ENCODE measurements around the gene NDUFV2. TPM values are rescaled to one million over a fixed set of nuclear protein-coding genes. Genes with fewer than 3 reads are reported as not detected.
A peak's percentile ranks its signal among the peaks of the same experiment; 100 is the strongest.

The NDUFV2 gene
- total RNA-seq, 1 experiment from 2014 or later: 139 TPM

- peak; percentile 86 for DNase-seq
- no peaks in the 10 kb centered on the region for H3K9me2 ChIP-seq (replicated peaks; ENCODE audit: insufficient read depth, low read length)
- H4K20me1 ChIP-seq (ENCODE audit: insufficient read depth, low read depth, low read length): peaks cover 34% of the 10 kb centered on the region
- H3K4me2 ChIP-seq (ENCODE audit: low read depth, low read length, poor library complexity, severe bottlenecking): peak overlapping the region; percentile 77
- H2AFZ ChIP-seq (ENCODE audit: low read length): peak overlapping the region; percentile 59
- H3K36me3 ChIP-seq (ENCODE audit: insufficient read depth, low read length): peaks cover 10% of the 10 kb centered on the region; the same call in 1 of the 2 replicates
- peaks cover 53% of the 10 kb centered on the region for H3K79me2 ChIP-seq (ENCODE audit: low read length)
- H3K4me1 ChIP-seq (ENCODE audit: low read length): peaks cover 66% of the 10 kb centered on the region
- H3K27me3 ChIP-seq (ENCODE audit: low read length): no peaks in the 10 kb centered on the region
- H3K9me3 ChIP-seq (ENCODE audit: low read length): no peaks in the 10 kb centered on the region
- H3K4me3 ChIP-seq (ENCODE audit: low read length): peak overlapping the region; percentile 77
- H3K27ac ChIP-seq (ENCODE audit: low read length): peak overlapping the region; percentile 83
- H3K9ac ChIP-seq (ENCODE audit: low read length): peak overlapping the region; percentile 76
Measured at GRCh38 chr18:9137168-9138066, 34.9 kb downstream of the NDUFV2 start.

- peak overlapping the region; percentile 70 for H3K9ac ChIP-seq (ENCODE audit: low read length)
- H3K27ac ChIP-seq (ENCODE audit: low read length): no peak overlapping the region
- no peaks in the 10 kb centered on the region for H3K27me3 ChIP-seq (ENCODE audit: low read length)
- H3K9me3 ChIP-seq (ENCODE audit: low read length): no peaks in the 10 kb centered on the region
- peaks cover 48% of the 10 kb centered on the region for H3K4me1 ChIP-seq (ENCODE audit: low read length)
- peaks cover 2% of the 10 kb centered on the region; the same call in 1 of the 2 replicates for H3K36me3 ChIP-seq (ENCODE audit: insufficient read depth, low read length)
- peak; percentile 38 for DNase-seq
- H2AFZ ChIP-seq (ENCODE audit: low read length): no peak overlapping the region
- peaks cover 69% of the 10 kb centered on the region for H3K79me2 ChIP-seq (ENCODE audit: low read length)
- peaks cover 33% of the 10 kb centered on the region for H4K20me1 ChIP-seq (ENCODE audit: insufficient read depth, low read depth, low read length)
- H3K4me2 ChIP-seq (ENCODE audit: low read depth, low read length, poor library complexity, severe bottlenecking): peak overlapping the region; percentile 77
- H3K4me3 ChIP-seq (ENCODE audit: low read length): peak overlapping the region; percentile 73
- no peaks in the 10 kb centered on the region for H3K9me2 ChIP-seq (replicated peaks; ENCODE audit: insufficient read depth, low read length)
Measured at GRCh38 chr18:9139400-9140039, 37.0 kb downstream of the NDUFV2 start.

GRCh38 chr18:9140381-9140780 is 37.9 kb downstream of the NDUFV2 start:
- Histone ChIP-seq H2AFZ (ENCODE audit: low read length) (no peak overlapping the region), H3K9me2 (replicated peaks; ENCODE audit: insufficient read depth, low read length) (no peaks in the 10 kb centered on the region), H3K4me3 (ENCODE audit: low read length) (peak overlapping the region; percentile 73), H3K4me1 (ENCODE audit: low read length) (peaks cover 44% of the 10 kb centered on the region), H4K20me1 (ENCODE audit: insufficient read depth, low read depth, low read length) (peaks cover 37% of the 10 kb centered on the region), H3K79me2 (ENCODE audit: low read length) (peaks cover 76% of the 10 kb centered on the region), H3K36me3 (ENCODE audit: insufficient read depth, low read length) (no peaks in the 10 kb centered on the region), H3K9me3 (ENCODE audit: low read length) (no peaks in the 10 kb centered on the region), H3K4me2 (ENCODE audit: low read depth, low read length, poor library complexity, severe bottlenecking) (peak overlapping the region; percentile 77), H3K27ac (ENCODE audit: low read length) (no peak overlapping the region), H3K27me3 (ENCODE audit: low read length) (no peaks in the 10 kb centered on the region), H3K9ac (ENCODE audit: low read length) (peak overlapping the region; percentile 70)
- DNase-seq: no peak

DNA sequence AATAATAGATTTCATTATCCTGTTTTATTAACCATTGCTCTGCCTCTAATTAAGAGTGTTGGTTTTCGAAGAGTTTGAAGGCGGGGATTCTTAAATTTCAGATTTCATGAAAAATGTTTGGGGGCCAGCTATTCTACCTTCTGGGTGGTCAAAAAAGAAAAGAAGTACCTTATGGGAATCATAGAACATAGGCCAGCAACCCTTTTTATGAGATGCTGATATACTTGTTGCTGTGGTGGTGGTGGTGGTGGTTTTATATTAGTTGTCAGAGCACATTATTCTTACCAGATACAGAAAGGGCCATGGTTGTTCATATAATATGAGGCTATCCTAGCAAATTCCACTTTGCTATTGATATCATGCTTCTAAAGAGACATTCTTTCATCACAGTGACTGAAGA is 38.5 kb downstream of the NDUFV2 start:
- H3K4me1 ChIP-seq (ENCODE audit: low read length): peaks cover 38% of the 10 kb centered on the region

DNA sequence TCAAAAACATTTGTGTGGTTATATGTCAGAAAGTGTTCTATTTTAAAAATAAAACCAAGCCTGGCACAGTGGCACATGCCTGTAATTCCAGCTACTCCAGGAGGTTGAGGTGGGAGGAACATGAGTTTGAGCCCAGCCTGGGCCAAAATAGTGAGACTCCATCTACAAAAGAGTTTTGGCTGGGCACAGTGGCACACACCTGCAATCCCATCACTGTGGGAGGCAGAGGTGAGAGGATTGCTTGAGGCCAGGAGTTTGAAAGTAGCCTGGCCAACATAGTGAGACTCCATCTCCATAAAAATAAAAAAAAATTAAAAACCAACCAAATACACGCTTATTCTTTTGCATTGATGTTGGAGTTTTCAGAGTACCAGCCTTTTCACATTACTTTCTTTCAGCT is 43.7 kb downstream of the NDUFV2 start:
- Histone ChIP-seq H3K79me2 (ENCODE audit: low read length) (peaks cover 88% of the 10 kb centered on the region), H3K27ac (ENCODE audit: low read length) (no peak overlapping the region), H3K9me3 (ENCODE audit: low read length) (no peaks in the 10 kb centered on the region), H3K4me1 (ENCODE audit: low read length) (peaks cover 50% of the 10 kb centered on the region), H2AFZ (ENCODE audit: low read length) (no peak overlapping the region), H3K9ac (ENCODE audit: low read length) (0 out of 2 replicates have a peak overlapping the region, but pooled peaks have one; percentile 10), H3K36me3 (ENCODE audit: insufficient read depth, low read length) (no peaks in the 10 kb centered on the region), H3K27me3 (ENCODE audit: low read length) (no peaks in the 10 kb centered on the region), H3K9me2 (replicated peaks; ENCODE audit: insufficient read depth, low read length) (no peaks in the 10 kb centered on the region), H3K4me2 (ENCODE audit: low read depth, low read length, poor library complexity, severe bottlenecking) (no peak overlapping the region), H4K20me1 (ENCODE audit: insufficient read depth, low read depth, low read length) (peaks cover 15% of the 10 kb centered on the region), H3K4me3 (ENCODE audit: low read length) (no peak overlapping the region)
- DNase-seq: no peak

More for the DNA sequence above, 38.5 kb downstream of the NDUFV2 start:
- H3K79me2 ChIP-seq (ENCODE audit: low read length): peaks cover 82% of the 10 kb centered on the region
- H3K27me3 ChIP-seq (ENCODE audit: low read length): no peaks in the 10 kb centered on the region
- no peaks in the 10 kb centered on the region for H3K9me2 ChIP-seq (replicated peaks; ENCODE audit: insufficient read depth, low read length)
- no peak overlapping the region for H3K9ac ChIP-seq (ENCODE audit: low read length)
- H3K4me2 ChIP-seq (ENCODE audit: low read depth, low read length, poor library complexity, severe bottlenecking): peak overlapping the region; percentile 77
- H4K20me1 ChIP-seq (ENCODE audit: insufficient read depth, low read depth, low read length): peaks cover 38% of the 10 kb centered on the region
- no peak overlapping the region for H2AFZ ChIP-seq (ENCODE audit: low read length)
- H3K36me3 ChIP-seq (ENCODE audit: insufficient read depth, low read length): no peaks in the 10 kb centered on the region
- no peak overlapping the region for H3K27ac ChIP-seq (ENCODE audit: low read length)
- H3K4me3 ChIP-seq (ENCODE audit: low read length): 0 out of 2 replicates have a peak overlapping the region, but pooled peaks have one; percentile 73
- H3K9me3 ChIP-seq (ENCODE audit: low read length): no peaks in the 10 kb centered on the region
- no peak for DNase-seq

GRCh38 chr18:9147440-9148202 is 45.1 kb downstream of the NDUFV2 start:
- no peak overlapping the region for H3K4me3 ChIP-seq (ENCODE audit: low read length)
- H3K9ac ChIP-seq (ENCODE audit: low read length): no peak overlapping the region
- H3K9me3 ChIP-seq (ENCODE audit: low read length): no peaks in the 10 kb centered on the region
- H2AFZ ChIP-seq (ENCODE audit: low read length): no peak overlapping the region
- H3K9me2 ChIP-seq (replicated peaks; ENCODE audit: insufficient read depth, low read length): no peaks in the 10 kb centered on the region
- H3K27ac ChIP-seq (ENCODE audit: low read length): peak overlapping the region; percentile 58
- peaks cover 88% of the 10 kb centered on the region for H3K79me2 ChIP-seq (ENCODE audit: low read length)
- no peaks in the 10 kb centered on the region for H3K27me3 ChIP-seq (ENCODE audit: low read length)
- peak overlapping the region; percentile 21 for H3K4me2 ChIP-seq (ENCODE audit: low read depth, low read length, poor library complexity, severe bottlenecking)
- DNase-seq: peak; percentile 83
- no peaks in the 10 kb centered on the region for H3K36me3 ChIP-seq (ENCODE audit: insufficient read depth, low read length)
- peaks cover 61% of the 10 kb centered on the region for H3K4me1 ChIP-seq (ENCODE audit: low read length)
- H4K20me1 ChIP-seq (ENCODE audit: insufficient read depth, low read depth, low read length): peaks cover 5% of the 10 kb centered on the region; the same call in 1 of the 2 replicates

DNA sequence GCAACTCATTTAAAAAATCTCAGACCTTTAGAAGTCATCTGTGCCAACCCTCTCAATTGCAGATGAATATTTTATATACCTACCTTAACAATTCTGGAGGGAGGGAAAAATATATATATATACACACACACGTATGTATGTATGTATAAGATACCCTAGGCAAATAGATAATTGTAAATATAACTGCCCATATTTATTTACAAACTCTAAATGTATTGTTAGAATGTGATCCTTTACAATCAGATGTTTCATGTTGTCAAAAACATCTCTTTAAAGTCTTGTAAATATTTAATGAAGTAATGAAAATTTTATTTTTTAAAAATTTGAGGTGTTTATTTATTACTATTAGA is 45.7 kb downstream of the NDUFV2 start:
- no peaks in the 10 kb centered on the region for H3K9me3 ChIP-seq (ENCODE audit: low read length)
- DNase-seq: no peak
- peaks cover 5% of the 10 kb centered on the region; the same call in 1 of the 2 replicates for H4K20me1 ChIP-seq (ENCODE audit: insufficient read depth, low read depth, low read length)
- H3K4me1 ChIP-seq (ENCODE audit: low read length): peaks cover 61% of the 10 kb centered on the region
- H2AFZ ChIP-seq (ENCODE audit: low read length): no peak overlapping the region
- H3K4me2 ChIP-seq (ENCODE audit: low read depth, low read length, poor library complexity, severe bottlenecking): peak overlapping the region; percentile 21
- H3K27ac ChIP-seq (ENCODE audit: low read length): no peak overlapping the region
- no peaks in the 10 kb centered on the region for H3K27me3 ChIP-seq (ENCODE audit: low read length)
- no peaks in the 10 kb centered on the region for H3K9me2 ChIP-seq (replicated peaks; ENCODE audit: insufficient read depth, low read length)
- peaks cover 88% of the 10 kb centered on the region for H3K79me2 ChIP-seq (ENCODE audit: low read length)
- H3K4me3 ChIP-seq (ENCODE audit: low read length): no peak overlapping the region
- H3K36me3 ChIP-seq (ENCODE audit: insufficient read depth, low read length): no peaks in the 10 kb centered on the region
- no peak overlapping the region for H3K9ac ChIP-seq (ENCODE audit: low read length)

Data from Karpas-422 (cell line).